Frontal cortex (tissue), 4 donors: ENCODE measurements around the gene JDP2. TPM values are rescaled to one million over a fixed set of nuclear protein-coding genes. Genes with fewer than 3 reads are reported as not detected.

Experiments used
- DNase-seq, 2 donors: peaks; one replicate each; pipeline ENCODE4 v3.0.0; 2012; ENCODE audit warnings: low spot score in 2 of 2
- FAIRE-seq: peaks from 2 replicates; lab custom pipeline; 2012; peaks lifted over from hg19 to GRCh38; lab: Jason Lieb, UNC
- total RNA-seq: library from RNA; depleted of rRNA; stranded (reverse); fragments of >200 nt; gene quantifications from one replicate; pipeline ENCODE4 v1.2.3, GENCODE V29; 2014
- donor health status: control.
- donor health status: control.
- donor health status: control.

The JDP2 gene
- total RNA-seq, 1 donor from 2014 or later, result 5.3 TPM

GRCh38 chr14:75499084-75499875 lies 71.5 kb downstream of the JDP2 start:
- FAIRE-seq (no peak), DNase-seq (no peak)

GRCh38 chr14:75501080-75501479 lies 73.3 kb downstream of the JDP2 start:
- no peak for DNase-seq

GRCh38 chr14:75504411-75504810 lies 76.6 kb downstream of the JDP2 start:
- FAIRE-seq, result no peak
- DNase-seq, result no peak

More at GRCh38 chr14:75501080-75501479, 73.3 kb downstream of the JDP2 start:
- FAIRE-seq, result no peak

DNA sequence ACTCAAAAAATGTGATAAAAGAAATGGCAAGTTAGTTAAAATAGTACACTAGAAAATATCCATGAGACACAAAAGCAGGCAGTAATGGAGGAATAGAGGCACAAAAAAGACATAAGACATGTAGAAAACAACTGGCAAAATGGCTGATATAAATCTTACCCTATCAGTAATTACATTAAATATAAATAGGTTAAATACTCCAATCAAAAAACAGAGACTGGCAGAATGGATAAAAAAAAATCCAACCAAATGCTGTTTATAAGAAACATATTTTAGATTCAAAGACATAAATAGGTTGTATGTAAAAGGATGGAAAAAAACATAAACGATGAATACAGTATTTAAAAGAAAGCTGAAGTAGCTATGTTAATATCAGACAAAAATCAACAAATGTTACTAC lies 79.1 kb downstream of the JDP2 start:
- DNase-seq (no peak), FAIRE-seq (no peak)

DNA sequence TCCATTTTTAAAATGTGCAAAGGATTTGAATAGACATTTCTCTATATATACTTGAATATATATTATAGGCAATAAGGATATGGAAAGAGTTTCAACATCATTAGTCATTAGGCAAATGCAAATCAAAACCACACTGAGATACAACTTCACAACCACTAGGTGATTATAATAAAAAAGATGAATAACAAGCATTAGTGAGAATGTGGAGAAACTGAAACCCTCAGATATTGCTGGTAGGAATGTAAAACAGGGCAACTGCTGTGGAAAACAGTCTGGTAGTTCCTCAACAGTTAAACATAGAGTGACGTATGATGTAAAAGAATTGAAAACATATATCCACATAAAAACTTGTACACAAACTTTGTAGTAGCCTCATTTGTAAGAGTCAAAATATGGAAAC lies 82.7 kb downstream of the JDP2 start:
- no peak for FAIRE-seq
- no peak for DNase-seq

DNA sequence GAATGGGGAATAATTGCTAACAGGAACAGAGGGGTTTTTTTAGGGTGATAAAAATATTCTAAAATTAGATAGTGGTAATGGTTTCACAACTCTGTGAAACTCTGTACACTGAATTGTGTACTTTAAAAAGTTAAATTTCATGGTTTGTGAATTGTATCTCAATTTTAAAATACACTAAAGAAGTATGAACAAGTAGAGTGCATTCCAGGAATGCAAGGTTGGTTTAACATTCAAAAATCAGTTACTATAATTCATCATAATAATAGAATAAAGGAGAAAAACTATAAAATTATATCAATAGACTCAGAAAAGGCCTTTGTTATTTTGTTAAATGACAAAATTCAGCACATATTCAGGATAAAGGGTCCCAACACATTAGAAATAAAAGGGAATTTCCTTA lies 83.4 kb downstream of the JDP2 start:
- FAIRE-seq (no peak), DNase-seq (no peak)

- DNase-seq (no peak), FAIRE-seq (no peak)
Measured at GRCh38 chr14:75513911-75514672, 86.3 kb downstream of the JDP2 start.

- DNase-seq (no peak), FAIRE-seq (no peak)
Measured at GRCh38 chr14:75514673-75515628, 87.1 kb downstream of the JDP2 start.

GRCh38 chr14:75515629-75515996 lies 87.8 kb downstream of the JDP2 start:
- DNase-seq, result no peak
- FAIRE-seq, result no peak

DNA sequence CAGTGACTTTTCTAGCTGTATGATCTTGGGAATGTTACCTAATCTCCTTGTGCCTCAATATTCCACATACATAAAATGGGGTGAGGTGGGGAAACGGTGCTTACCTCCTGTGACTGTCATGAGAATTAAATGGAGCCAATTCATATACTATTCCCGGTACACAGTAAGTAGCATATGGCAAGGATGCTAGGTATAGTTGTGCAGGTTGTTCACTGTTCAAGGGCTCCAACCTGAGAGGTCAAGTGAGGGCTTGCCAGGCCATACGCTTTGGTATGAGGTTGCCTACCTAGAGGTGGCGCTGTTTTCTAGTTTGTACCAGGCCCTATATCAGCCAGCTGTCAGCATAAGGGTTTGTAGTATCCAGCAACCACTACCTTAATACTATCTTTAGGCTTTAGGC lies 90.8 kb downstream of the JDP2 start:
- no peak for DNase-seq
- no peak for FAIRE-seq

- DNase-seq (no peak), FAIRE-seq (no peak)
Measured at GRCh38 chr14:75519394-75519793, 91.6 kb downstream of the JDP2 start.

- no peak for DNase-seq
Measured at GRCh38 chr14:75519826-75520728, 92.3 kb downstream of the JDP2 start.

GRCh38 chr14:75520852-75521251 lies 93.0 kb downstream of the JDP2 start:
- no peak for DNase-seq
- FAIRE-seq, result no peak

More at GRCh38 chr14:75519826-75520728, 92.3 kb downstream of the JDP2 start:
- no peak for FAIRE-seq

DNA sequence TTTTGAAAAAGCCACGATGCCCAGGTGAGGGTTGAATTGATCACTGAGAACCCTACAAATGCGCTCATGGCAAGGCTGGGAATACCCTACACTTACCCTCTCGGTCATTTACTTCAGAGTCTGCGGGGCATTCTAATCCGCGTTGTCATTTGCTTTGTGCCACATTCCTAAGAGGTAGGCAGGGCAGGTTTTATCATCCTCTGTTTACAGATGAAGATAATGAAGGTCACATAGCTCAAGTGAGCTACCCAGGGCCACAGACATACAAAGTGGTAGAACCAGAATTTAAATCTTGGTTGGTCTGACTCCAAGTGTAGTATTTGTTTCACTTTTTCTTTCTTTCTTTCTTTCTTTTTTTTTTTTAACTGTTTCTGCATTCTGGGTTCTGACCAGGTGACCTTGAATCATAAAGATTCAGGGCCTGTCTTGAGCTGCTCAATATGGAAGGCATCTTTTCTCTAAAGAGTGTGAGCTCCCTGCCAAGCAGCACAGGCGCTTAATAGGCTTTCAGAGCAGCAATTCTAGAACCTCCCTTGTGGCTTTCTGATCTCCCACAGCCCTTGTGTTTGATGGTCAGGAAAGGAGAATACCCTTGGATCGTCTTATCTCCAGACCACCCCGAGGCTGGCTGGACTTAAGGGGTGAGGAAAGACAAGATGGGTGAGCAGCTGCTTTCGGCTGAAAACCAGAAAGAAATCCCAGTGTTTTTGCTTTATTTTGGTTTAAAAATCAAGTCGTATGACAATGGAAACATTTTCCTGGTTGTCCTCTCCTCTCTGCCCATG lies 93.8 kb downstream of the JDP2 start:
- no peak for DNase-seq
- FAIRE-seq, result no peak

- DNase-seq, result no peak
- no peak for FAIRE-seq
Measured at GRCh38 chr14:75522224-75522982, 94.6 kb downstream of the JDP2 start, which contains the start of gene BATF. Gene BATF, plus strand, starts transcription at chr14:75522469. Its CDS starts 214 bp downstream, at chr14:75522683.

GRCh38 chr14:75522983-75523318 lies 95.1 kb downstream of the JDP2 start:
- no peak for FAIRE-seq

More at GRCh38 chr14:75522983-75523318, 95.1 kb downstream of the JDP2 start:
- DNase-seq, result no peak
